ENCODE measurements around the gene FGFR3.

FGFR3 gene

DNA sequence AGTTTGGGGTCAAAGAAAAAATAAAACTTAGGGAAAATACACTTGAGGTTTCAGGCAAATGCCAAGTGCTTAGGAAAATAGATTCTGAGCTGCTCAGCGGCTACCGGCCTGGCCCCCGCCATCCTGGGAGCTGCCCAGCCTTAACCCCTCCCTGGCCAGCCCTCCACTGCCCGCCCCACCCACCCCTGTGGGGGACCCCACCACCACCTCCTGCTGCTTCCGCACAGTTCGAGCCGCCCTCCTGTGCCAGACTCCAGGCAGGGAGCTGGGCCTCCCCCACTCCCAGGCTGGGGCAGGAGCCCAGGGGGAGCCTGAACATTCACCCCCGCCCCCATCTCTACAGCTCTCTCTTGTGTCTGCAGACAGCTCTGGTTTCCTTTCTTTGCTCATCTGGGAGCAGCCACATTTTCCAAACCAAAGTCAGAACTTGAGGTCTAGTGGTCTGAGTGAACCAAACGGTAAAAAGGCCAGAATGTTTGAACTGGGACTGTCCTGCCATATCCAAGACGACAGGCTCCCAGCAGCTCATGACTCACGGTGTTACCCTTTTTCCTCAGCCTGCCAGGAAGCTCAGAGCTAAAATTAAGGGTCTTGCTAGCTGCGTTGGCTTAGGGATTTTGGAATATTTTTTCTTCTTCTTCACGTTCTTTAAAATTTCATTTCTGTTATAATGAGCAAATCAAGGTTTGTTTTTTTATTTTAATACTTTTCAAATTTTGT, 4.7 kb upstream of the FGFR3 start:
- no peak for DNase-seq

DNA sequence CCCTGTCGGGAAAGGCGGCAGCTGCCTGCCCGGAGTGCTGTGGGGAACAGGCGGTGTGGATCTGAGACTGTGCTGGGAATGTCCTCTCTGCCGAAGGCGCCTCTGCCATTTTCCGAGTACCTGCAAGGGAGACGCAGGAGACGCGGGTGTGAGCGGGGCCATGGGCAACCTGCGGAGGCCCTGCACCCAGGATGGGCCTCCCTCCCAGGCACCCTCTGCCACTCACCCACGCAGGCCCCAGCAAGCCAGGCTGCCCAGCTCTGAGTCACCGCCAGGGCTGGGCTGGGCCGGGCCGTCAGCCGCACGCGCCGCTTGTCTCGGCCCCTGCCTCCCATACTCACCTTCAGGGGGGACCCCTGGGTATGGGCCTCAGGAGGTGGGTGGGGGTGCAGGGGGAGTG, 3.5 kb upstream of the FGFR3 start:
- no peak for DNase-seq

- no peak for DNase-seq
These were observed 3.1 kb upstream of the FGFR3 start for GRCh38 chr4:1790005-1790404.

GRCh38 chr4:1792158-1792831, 798 bp upstream of the FGFR3 start:
- DNase-seq, result no peak

- no peak for DNase-seq
These were observed 375 bp downstream of the FGFR3 start for GRCh38 chr4:1793496-1793840.

GRCh38 chr4:1793940-1794808, 1.1 kb downstream of the FGFR3 start:
- DNase-seq, result no peak

GRCh38 chr4:1794809-1795298, 1.8 kb downstream of the FGFR3 start:
- DNase-seq, result no peak

DNA sequence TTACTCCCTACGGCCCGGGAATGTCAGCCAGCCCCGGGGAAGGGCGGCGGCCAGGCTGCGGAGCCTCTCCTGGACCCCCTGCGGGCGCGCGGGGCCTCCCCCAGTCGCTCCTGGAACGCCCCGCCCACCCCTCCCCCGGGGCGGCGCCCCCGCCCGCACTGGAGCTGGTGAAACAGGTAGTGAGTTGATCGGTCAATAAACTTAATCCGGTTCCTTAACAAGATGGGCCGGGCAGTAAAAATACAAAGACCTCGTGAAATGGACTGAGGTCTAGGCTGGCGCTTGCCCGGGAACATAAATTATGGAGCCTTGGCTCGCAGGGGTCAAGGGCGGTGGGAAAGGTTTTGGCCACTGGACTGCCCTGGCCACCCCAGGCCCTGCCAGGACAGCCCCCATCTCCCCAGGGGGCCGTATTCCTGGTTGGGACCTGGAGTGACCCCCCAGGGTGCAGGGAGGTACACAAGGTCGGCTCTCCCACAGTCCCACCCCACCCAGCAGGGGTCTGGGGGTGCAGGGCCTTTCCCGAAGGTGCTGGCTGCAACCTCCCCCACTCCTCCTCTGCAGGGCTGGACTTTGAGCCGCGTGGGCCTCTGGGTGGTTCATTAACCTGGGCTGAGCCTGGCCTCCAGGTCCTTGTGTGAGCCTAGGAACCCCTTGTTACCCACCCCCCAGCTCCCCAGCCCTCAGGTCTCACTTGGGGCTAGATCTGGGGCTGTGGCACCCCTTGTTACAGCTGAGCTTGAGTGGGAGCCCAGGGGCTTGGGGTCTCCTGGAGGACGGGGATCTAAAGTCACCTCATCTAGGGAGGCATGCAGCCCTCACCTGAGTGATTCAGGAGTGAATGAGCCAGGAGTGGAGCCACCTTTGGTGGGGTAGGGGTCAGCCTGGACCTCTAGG, 2.5 kb downstream of the FGFR3 start:
- DNase-seq, result no peak

GRCh38 chr4:1796486-1797204, 3.6 kb downstream of the FGFR3 start:
- no peak for DNase-seq

GRCh38 chr4:1797298-1797860, 4.3 kb downstream of the FGFR3 start:
- no peak for DNase-seq

DNA sequence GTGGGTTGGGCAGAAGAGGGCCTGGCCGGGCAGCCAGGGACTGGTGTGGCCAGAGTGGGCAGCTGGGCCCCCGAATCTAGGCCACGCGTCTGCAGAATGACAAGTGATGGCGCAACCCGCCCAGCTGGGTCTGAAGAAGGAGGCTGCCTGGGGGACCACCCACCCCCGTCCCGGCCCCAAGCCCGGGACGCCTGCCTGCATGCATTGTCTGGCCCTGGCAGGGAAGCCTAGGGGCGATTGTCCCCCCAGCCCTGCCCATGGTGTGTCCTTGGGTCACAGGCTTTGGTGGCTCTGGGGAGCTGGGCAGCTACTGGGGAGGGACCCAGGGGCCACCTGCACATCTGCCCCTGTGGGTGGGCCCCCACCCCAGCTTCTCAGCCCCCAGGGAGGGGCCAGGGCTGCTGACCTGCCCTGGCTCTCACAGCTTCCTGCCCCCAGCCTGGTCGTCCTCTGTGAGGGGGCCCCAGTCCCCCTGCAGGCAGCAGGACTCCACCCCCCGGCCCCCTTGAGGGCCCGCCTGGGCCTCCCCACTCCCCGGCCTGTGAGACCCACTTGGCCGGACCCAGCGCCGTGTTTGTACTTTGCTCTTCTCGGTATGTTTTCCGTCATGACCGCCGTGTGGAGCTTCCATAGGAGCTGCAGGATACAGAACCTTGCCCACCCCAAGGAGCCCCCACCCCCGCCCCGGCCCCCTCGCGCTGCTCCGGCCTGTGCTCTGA, 4.9 kb downstream of the FGFR3 start:
- peak in 1 of 2 donors; percentile 30 for DNase-seq

DNA sequence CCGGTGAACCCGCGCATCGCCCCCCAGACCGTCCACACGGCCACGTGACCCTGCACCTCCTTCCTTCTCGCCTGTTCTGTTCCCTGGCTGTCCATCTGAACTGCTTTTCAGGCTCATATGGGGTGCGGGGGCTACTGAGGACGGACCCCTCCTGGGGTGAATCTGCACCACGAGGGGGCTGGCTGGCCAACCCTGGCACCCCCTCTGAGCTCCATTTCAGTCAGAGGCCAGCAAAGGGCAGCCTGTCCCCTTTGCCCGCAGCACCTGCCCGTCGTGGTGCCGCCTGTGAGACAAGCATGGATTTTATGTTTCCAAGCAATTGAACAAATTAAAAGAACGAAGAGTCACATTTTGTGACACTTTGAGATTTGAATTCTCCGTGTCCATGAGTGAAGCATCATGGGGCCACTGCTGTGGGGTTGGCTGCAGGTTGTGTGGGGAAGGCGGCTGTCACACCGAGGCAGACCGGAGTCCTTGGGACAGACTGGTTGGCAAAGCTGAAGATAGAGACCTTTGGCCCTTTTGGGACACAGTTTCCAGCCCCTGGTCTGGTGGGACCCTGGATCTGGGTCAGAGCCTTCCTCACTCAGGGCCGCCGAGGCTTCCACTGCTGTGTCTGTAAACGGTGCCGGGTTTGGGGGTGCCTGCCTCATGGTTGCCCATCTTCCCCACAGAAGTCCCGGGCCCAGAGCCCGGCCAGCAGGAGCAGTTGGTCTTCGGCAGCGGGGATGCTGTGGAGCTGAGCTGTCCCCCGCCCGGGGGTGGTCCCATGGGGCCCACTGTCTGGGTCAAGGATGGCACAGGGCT, 5.7 kb downstream of the FGFR3 start:
- DNase-seq, result no peak

- DNase-seq, result no peak
These were observed 6.6 kb downstream of the FGFR3 start for GRCh38 chr4:1799387-1800375.

- DNase-seq, result no peak
These were observed 7.7 kb downstream of the FGFR3 start for GRCh38 chr4:1800805-1801204.

- DNase-seq, result no peak
These were observed 8.3 kb downstream of the FGFR3 start for GRCh38 chr4:1801286-1801958.

- DNase-seq, result no peak
These were observed 9.1 kb downstream of the FGFR3 start for GRCh38 chr4:1802151-1802715.

GRCh38 chr4:1802720-1803522, 9.8 kb downstream of the FGFR3 start:
- DNase-seq, result no peak
